Measurements from ENCODE around the gene KTN1.

Gene KTN1

DNA sequence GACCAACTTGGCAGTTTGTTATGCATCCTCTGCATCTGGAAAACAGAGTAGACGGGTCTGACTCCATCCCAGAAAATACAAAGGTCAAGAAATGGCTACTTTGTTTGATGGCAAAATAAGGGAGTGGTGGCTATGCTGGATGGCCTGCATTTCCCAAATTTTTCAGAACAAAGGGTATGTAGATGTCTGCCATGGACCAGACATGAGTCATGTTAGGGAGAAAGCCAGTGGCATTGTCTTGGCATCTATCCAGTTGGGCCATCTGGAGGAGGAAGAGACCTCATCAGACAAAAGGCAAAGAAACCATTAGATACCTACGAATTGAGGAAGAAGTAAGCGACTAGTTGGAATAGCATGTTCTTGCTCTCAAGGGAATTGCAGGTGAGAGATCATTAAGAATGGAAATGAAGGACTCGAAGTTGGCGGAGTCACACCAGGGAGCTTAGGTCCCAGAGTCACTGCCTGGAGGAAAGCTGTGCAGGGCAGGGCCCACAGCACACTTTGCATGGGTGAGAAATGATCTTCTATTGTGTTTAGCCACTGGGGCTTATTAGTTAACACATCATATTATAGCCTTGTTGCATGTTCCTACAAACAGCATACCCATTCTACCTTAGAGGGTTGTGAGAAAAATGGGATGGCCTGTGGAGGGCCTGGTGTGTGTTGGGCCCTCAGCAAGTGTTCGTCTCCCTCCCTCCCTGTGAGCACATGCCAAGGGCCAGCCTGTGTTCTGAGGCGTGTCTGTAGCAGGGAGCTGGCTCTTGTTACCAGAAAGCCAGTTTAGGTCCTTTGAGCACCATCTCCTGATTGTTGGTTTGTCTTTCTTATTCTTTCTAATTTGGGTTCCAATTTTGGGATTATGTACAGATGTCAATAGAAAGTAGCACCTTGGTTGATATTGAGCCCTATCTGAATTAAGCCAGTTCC, 119.4 kb downstream of the KTN1 start:
- TF ChIP-seq CTCF (IDR thresholded peaks at IDR 0.05; ENCODE audit: low read depth, low read length, poor library complexity, severe bottlenecking) (no peak), EZH2phosphoT487 (IDR thresholded peaks at IDR 0.05; ENCODE audit: borderline replicate concordance, low read length) (no peak)
- Histone ChIP-seq H3K4me1 (ENCODE audit: control insufficient read depth, low read length) (peaks cover 4% of the 10 kb centered on the region; the same call in 1 of the 2 replicates), H3K4me2 (ENCODE audit: low read length) (no peak overlapping the region), H3K9me3 (ENCODE audit: control insufficient read depth, insufficient read depth, low read length) (no peaks in the 10 kb centered on the region), H3K9me2 (replicated peaks; ENCODE audit: control insufficient read depth, low read length) (no peaks in the 10 kb centered on the region), H3K36me3 (ENCODE audit: control insufficient read depth, low read length) (no peaks in the 10 kb centered on the region), H3K27me3 (ENCODE audit: control insufficient read depth, low read length) (no peaks in the 10 kb centered on the region), H3K79me2 (ENCODE audit: control insufficient read depth, low read length) (no peaks in the 10 kb centered on the region), H3K4me3 (ENCODE audit: low read length) (no peak overlapping the region), H4K20me1 (ENCODE audit: control insufficient read depth, insufficient read depth, low read depth, low read length) (no peaks in the 10 kb centered on the region), H3F3A (ENCODE audit: control insufficient read depth, insufficient read depth) (no peaks in the 10 kb centered on the region), H3K27ac (ENCODE audit: low read depth, low read length) (no peak overlapping the region)

- no peak overlapping the region for H3K4me2 ChIP-seq (ENCODE audit: low read length)
- H3K4me1 ChIP-seq (ENCODE audit: control insufficient read depth, low read length): peaks cover 4% of the 10 kb centered on the region; the same call in 1 of the 2 replicates
- TF ChIP-seq EZH2phosphoT487 (IDR thresholded peaks at IDR 0.05; ENCODE audit: borderline replicate concordance, low read length): no peak
- no peak for TF ChIP-seq CTCF (IDR thresholded peaks at IDR 0.05; ENCODE audit: low read depth, low read length, poor library complexity, severe bottlenecking)
Observed at GRCh38 chr14:55701638-55702037, 121.6 kb downstream of the KTN1 start.

GRCh38 chr14:55702511-55702910, 122.5 kb downstream of the KTN1 start:
- peaks cover 4% of the 10 kb centered on the region; the same call in 1 of the 2 replicates for H3K4me1 ChIP-seq (ENCODE audit: control insufficient read depth, low read length)
- H4K20me1 ChIP-seq (ENCODE audit: control insufficient read depth, insufficient read depth, low read depth, low read length): no peaks in the 10 kb centered on the region
- H3F3A ChIP-seq (ENCODE audit: control insufficient read depth, insufficient read depth): no peaks in the 10 kb centered on the region
- H3K4me3 ChIP-seq (ENCODE audit: low read length): no peak overlapping the region
- no peaks in the 10 kb centered on the region for H3K79me2 ChIP-seq (ENCODE audit: control insufficient read depth, low read length)
- TF ChIP-seq EZH2phosphoT487 (IDR thresholded peaks at IDR 0.05; ENCODE audit: borderline replicate concordance, low read length): no peak
- TF ChIP-seq CTCF (IDR thresholded peaks at IDR 0.05; ENCODE audit: low read depth, low read length, poor library complexity, severe bottlenecking): no peak
- H3K4me2 ChIP-seq (ENCODE audit: low read length): no peak overlapping the region
- no peaks in the 10 kb centered on the region for H3K9me3 ChIP-seq (ENCODE audit: control insufficient read depth, insufficient read depth, low read length)
- H3K27ac ChIP-seq (ENCODE audit: low read depth, low read length): no peak overlapping the region
- H3K36me3 ChIP-seq (ENCODE audit: control insufficient read depth, low read length): no peaks in the 10 kb centered on the region
- no peaks in the 10 kb centered on the region for H3K27me3 ChIP-seq (ENCODE audit: control insufficient read depth, low read length)
- no peaks in the 10 kb centered on the region for H3K9me2 ChIP-seq (replicated peaks; ENCODE audit: control insufficient read depth, low read length)

More at GRCh38 chr14:55701638-55702037, 121.6 kb downstream of the KTN1 start:
- Histone ChIP-seq H4K20me1 (ENCODE audit: control insufficient read depth, insufficient read depth, low read depth, low read length) (no peaks in the 10 kb centered on the region), H3K79me2 (ENCODE audit: control insufficient read depth, low read length) (no peaks in the 10 kb centered on the region), H3K27ac (ENCODE audit: low read depth, low read length) (no peak overlapping the region), H3F3A (ENCODE audit: control insufficient read depth, insufficient read depth) (no peaks in the 10 kb centered on the region), H3K36me3 (ENCODE audit: control insufficient read depth, low read length) (no peaks in the 10 kb centered on the region), H3K9me3 (ENCODE audit: control insufficient read depth, insufficient read depth, low read length) (no peaks in the 10 kb centered on the region), H3K27me3 (ENCODE audit: control insufficient read depth, low read length) (no peaks in the 10 kb centered on the region), H3K9me2 (replicated peaks; ENCODE audit: control insufficient read depth, low read length) (no peaks in the 10 kb centered on the region), H3K4me3 (ENCODE audit: low read length) (no peak overlapping the region)

Data from DOHH2 (cell line).